Suprapubic skin (tissue), 4 donors: ENCODE data around the gene KRT78. TPM values are rescaled to one million over a fixed set of nuclear protein-coding genes. Genes with fewer than 3 reads are reported as not detected.

Source experiments
- DNase-seq, 2 donors: peaks; one replicate each; pipeline ENCODE4 v3.0.0-alpha.2; 2019; ENCODE audit warnings: low spot score in 2 of 2
- H3K27ac ChIP-seq: fragments of 200-600 bp; sonication (generic); one replicate; pipeline ENCODE4 v1.5.1; 2019
- H3K27me3 ChIP-seq: fragments of 200-600 bp; sonication (generic); one replicate; pipeline ENCODE4 v1.5.1; 2019
- H3K36me3 ChIP-seq: fragments of 200-600 bp; sonication (generic); one replicate; pipeline ENCODE4 v1.5.1; 2019
- H3K4me1 ChIP-seq: fragments of 200-600 bp; sonication (generic); one replicate; pipeline ENCODE4 v1.5.1; 2019
- H3K4me3 ChIP-seq: fragments of 200-600 bp; sonication (generic); one replicate; pipeline ENCODE4 v1.5.1; 2019; ENCODE audit warnings: mild to moderate bottlenecking
- H3K9me3 ChIP-seq: fragments of 200-600 bp; sonication (generic); one replicate; pipeline ENCODE4 v1.5.1; 2019
- EP300 ChIP-seq: sonication (generic); formaldehyde crosslinking; IDR thresholded peaks from one replicate; pipeline ENCODE4 v1.6.1; 2017; ENCODE audit warnings: antibody characterized with exemption
- POLR2A ChIP-seq, 2 donors: fragments of 450-650 bp; IDR thresholded peaks; one replicate each; pipeline ENCODE4 v1.6.1; 2017; ENCODE audit warnings: antibody characterized with exemption in 2 of 2, mild to moderate bottlenecking in 2 of 2, moderate library complexity in 2 of 2
- POLR2AphosphoS5 ChIP-seq, 3 donors: sonication (generic); formaldehyde crosslinking; IDR thresholded peaks; one replicate each; pipeline ENCODE4 v1.6.1; 2017; ENCODE audit warnings: antibody characterized with exemption in 3 of 3
- WGBS: methylation state at CpG from one replicate; pipeline ENCODE4 v1.1.5; 2018; 5-methylcytosine and 5-hydroxymethylcytosine counted together
- total RNA-seq, 4 donors: library from RNA; depleted of rRNA; stranded (reverse); fragments of >200 nt; gene quantifications; one replicate each; pipeline ENCODE4 v1.1.0, GENCODE V29; 2016
- TF ChIP-seq, protein P1 (sequence below), 2 donors: fragments of 200-600 bp in 1 of 2; fragments of 450-650 bp in 1 of 2; sonication (generic) in 1 of 2; IDR thresholded peaks; one replicate each; pipeline ENCODE4 v1.5.1; 2016 to 2019; ENCODE audit warnings: antibody characterized with exemption in 2 of 2, mild to moderate bottlenecking in 1 of 2, moderate library complexity in 1 of 2

The KRT78 gene
- total RNA-seq, 4 donors from 2014 or later = 48.9 to 115 (median 80.0) TPM

DNA sequence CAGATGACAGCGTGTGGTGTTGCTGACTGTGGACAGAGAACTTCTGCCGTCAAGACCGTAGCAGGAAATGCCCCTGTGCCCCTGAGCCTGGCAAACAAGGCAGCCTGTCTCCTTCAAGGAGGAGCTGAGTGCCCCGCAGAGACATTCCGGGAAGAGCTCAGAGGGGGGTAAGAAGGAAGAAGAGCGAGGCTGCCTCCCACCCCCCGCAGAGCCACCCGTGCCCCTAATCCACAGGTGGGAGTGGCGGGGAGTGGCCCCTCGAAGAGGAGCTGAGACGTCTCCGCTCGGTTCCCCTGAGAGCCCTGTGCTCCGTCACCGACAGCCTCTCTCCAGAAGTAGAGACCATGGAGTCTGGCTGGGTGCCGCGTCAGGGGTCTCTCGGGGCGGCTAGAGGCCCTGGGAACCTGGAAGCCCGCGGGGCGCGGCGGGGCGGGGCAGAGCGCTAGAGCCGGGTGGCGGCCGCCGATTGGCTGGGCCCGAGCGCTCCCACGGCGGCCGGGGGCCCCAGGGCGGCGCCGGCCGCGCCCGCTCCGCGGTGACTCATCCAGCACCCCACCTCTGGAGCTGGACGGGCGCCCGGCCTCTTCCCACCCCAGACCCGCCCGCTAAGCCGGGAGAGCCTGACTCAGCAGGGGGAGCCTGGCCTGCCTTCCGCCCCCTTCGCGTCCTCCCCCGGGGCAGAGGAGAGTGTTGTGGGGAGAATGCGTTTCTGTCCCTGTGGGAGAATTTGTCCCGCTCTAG, 25.2 kb upstream of the KRT78 start:
- TF ChIP-seq POLR2AphosphoS5 (IDR thresholded peaks at IDR 0.05) (peak; percentile 13 to 58 (median 31)), EP300 (no peak), POLR2A (IDR thresholded peaks at IDR 0.05) (no peak)
- TF ChIP-seq, protein P1, sequence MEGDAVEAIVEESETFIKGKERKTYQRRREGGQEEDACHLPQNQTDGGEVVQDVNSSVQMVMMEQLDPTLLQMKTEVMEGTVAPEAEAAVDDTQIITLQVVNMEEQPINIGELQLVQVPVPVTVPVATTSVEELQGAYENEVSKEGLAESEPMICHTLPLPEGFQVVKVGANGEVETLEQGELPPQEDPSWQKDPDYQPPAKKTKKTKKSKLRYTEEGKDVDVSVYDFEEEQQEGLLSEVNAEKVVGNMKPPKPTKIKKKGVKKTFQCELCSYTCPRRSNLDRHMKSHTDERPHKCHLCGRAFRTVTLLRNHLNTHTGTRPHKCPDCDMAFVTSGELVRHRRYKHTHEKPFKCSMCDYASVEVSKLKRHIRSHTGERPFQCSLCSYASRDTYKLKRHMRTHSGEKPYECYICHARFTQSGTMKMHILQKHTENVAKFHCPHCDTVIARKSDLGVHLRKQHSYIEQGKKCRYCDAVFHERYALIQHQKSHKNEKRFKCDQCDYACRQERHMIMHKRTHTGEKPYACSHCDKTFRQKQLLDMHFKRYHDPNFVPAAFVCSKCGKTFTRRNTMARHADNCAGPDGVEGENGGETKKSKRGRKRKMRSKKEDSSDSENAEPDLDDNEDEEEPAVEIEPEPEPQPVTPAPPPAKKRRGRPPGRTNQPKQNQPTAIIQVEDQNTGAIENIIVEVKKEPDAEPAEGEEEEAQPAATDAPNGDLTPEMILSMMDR (IDR thresholded peaks at IDR 0.05) = no peak
- H3K27me3 ChIP-seq = no peaks in the 10 kb centered on the region
- 0% methylated on average over 6 of the region's 55 CpGs for WGBS
- peak; percentile 93 to 94 for DNase-seq
- peaks cover 97% of the 10 kb centered on the region for H3K4me1 ChIP-seq
- no peaks in the 10 kb centered on the region for H3K36me3 ChIP-seq
- no peaks in the 10 kb centered on the region for H3K9me3 ChIP-seq
- peak overlapping the region; percentile 99 for H3K27ac ChIP-seq
- peak overlapping the region; percentile 52 for H3K4me3 ChIP-seq

DNA sequence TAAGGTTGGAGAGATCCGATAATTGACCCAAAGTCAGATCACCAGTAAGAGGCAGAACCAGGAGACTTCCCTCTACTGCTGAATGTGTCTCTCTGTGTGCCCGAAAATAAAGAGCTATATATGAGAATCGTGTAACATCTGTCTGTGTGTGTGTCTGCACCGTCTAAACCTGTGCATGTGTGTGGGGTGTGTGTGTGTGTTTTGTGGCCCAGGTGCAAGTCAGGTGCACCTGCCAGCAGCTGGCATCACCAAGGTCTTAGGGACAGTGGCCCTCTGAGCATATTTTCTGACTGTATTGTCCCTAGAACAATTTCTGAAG, 24.7 kb upstream of the KRT78 start:
- Histone ChIP-seq H3K4me1 (peaks cover 96% of the 10 kb centered on the region), H3K4me3 (peak overlapping the region; percentile 52), H3K27me3 (no peaks in the 10 kb centered on the region), H3K36me3 (no peaks in the 10 kb centered on the region), H3K9me3 (no peaks in the 10 kb centered on the region), H3K27ac (peak overlapping the region; percentile 99)
- 45% methylated on average over 4 of the region's 4 CpGs for WGBS
- no peak for DNase-seq
- TF ChIP-seq, protein P1 (IDR thresholded peaks at IDR 0.05) = no peak
- TF ChIP-seq POLR2A (IDR thresholded peaks at IDR 0.05) (no peak), EP300 (no peak), POLR2AphosphoS5 (IDR thresholded peaks at IDR 0.05) (no peak)

DNA sequence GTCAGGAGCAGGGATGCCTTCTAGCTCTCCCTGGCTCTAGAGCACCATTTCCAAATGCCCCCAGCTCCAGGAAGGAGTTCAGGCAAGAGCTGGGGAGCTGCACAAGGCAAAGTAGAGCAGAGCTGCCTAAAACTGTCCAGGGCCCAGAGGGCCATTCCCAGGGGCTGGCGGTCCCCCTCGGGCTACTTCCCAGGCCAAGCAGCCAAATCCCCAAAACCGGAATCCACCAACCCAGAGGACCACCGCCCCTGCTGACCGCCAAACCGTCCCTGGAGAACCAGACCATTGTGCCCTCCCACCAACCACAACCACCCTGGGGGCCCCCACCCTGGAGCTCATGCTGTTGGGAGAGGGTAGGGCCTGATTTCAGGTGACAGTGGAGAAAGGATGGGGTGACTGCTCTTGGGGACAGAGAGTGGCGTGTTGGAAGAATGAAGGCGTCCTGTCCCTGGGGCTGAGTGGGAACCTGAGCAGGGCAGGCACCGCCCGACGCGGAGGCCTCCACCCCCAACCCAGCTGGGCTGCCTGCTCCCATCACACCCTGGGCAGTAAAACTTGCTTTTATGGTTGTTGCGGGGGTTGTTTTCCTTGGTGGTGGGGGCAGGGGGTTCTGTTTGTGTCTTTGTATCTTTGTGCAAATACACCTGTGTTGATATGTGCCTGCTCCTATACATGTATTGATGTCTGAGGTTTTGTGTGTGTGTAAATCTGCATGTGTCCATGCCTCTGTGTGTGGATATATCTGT, 24.0 kb upstream of the KRT78 start:
- DNase-seq = no peak
- Histone ChIP-seq H3K4me1 (peaks cover 96% of the 10 kb centered on the region), H3K36me3 (no peaks in the 10 kb centered on the region), H3K9me3 (no peaks in the 10 kb centered on the region), H3K4me3 (no peak overlapping the region), H3K27me3 (no peaks in the 10 kb centered on the region), H3K27ac (peak overlapping the region; percentile 99)
- 59% methylated on average over 10 of the region's 13 CpGs for WGBS
- TF ChIP-seq POLR2A (IDR thresholded peaks at IDR 0.05) = no peak
- TF ChIP-seq, protein P1 (IDR thresholded peaks at IDR 0.05) = no peak
- TF ChIP-seq EP300 = no peak

DNA sequence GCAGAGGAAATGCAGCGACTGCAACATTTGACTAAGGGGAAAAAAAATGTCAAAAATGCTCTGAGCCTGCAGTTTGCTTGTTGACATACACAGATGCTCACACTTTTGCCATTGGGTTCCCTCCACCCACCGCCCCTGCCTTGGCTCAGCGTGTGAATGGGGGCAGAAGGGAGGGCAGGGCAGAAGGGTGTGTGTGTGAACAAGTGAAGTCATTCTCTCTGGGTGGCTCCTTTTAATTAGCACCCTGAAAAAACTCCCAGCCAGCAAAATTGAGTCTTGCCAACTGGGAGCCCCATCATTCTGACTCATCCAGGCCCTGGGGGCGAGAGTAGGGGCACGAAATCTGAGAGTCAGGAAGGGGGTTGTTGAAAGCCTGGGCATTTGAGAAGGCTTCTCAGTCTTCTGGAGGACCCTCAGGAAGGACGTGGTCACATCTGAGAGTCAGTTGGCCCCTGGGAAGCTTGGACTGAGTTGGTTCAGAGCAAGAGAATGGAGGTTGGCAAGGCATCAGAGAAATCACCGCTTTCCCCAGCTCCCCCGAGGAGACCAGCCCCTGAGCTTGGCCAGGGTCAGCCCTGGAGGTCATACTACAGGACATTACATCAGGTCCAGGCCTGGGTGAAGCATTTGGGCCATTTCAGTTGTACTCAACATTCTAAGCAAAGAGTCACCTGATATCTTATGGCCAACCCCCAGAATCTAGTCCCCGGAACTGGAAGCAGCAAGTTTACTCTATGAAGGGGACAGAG, 22.7 kb upstream of the KRT78 start:
- 19% methylated on average over 8 of the region's 9 CpGs for WGBS
- peaks cover 96% of the 10 kb centered on the region for H3K4me1 ChIP-seq

More for the DNA sequence above, 22.7 kb upstream of the KRT78 start:
- Histone ChIP-seq H3K4me3 (no peak overlapping the region), H3K27ac (peak overlapping the region; percentile 99), H3K9me3 (no peaks in the 10 kb centered on the region), H3K27me3 (no peaks in the 10 kb centered on the region), H3K36me3 (no peaks in the 10 kb centered on the region)
- no peak for DNase-seq
- TF ChIP-seq POLR2A (IDR thresholded peaks at IDR 0.05) (no peak), EP300 (no peak), POLR2AphosphoS5 (IDR thresholded peaks at IDR 0.05) (peak in 1 of 3 donors; percentile 84)
- TF ChIP-seq, protein P1 (IDR thresholded peaks at IDR 0.05) = no peak
